ENCODE measurements around the gene ATF6. TPM values are rescaled to one million over a fixed set of nuclear protein-coding genes. Genes with fewer than 3 reads are reported as not detected.
A peak's percentile ranks its signal among the peaks of the same experiment; 100 is the strongest.
"Not testable (repeated sequence)": the region's sequence is repeated elsewhere in the genome, so short reads cannot be mapped to it uniquely, and the experiment has no call there.

The ATF6 gene, protein sequence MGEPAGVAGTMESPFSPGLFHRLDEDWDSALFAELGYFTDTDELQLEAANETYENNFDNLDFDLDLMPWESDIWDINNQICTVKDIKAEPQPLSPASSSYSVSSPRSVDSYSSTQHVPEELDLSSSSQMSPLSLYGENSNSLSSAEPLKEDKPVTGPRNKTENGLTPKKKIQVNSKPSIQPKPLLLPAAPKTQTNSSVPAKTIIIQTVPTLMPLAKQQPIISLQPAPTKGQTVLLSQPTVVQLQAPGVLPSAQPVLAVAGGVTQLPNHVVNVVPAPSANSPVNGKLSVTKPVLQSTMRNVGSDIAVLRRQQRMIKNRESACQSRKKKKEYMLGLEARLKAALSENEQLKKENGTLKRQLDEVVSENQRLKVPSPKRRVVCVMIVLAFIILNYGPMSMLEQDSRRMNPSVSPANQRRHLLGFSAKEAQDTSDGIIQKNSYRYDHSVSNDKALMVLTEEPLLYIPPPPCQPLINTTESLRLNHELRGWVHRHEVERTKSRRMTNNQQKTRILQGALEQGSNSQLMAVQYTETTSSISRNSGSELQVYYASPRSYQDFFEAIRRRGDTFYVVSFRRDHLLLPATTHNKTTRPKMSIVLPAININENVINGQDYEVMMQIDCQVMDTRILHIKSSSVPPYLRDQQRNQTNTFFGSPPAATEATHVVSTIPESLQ
- total RNA-seq: 10 to 100 TPM; 20.0 to 26.2 (median 24.8) TPM

DNA sequence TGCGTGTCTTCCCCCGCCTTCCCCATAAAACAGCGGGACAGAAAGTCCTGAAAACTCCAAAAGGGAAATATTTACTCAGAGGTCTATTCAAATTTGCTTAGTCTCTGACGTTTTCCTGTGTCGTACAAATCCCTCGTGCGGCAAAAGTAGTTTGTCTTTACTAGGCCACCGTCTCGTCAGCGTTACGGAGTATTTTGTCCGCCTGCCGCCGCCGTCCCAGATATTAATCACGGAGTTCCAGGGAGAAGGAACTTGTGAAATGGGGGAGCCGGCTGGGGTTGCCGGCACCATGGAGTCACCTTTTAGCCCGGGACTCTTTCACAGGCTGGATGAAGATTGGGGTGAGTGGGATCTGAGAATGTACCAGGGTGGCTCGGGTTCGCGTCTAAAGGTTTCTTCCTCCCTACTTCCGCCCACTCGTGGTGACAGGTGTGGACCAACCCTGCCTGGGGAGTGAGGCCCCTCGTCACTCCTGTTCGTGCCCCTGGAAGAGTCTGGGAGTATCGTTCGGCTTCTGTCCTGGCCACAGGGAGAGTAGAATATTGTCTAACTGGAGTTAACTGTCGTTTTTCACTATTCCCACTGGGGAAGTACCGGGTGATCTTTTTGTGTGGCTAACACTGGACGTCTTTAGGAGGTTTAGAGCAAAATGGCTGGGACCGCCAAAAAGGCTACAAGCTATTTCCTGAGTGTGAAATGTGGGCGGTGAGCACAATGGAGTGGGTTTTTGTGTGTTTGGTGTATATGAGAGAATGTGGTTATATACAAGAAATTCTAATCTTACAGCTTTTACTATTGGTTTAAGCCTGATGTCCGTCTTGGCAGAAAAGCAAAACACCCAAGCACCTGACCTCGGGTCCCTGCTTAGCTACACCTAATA, at the start of gene ATF6:
Gene ATF6, plus strand, starts transcription at position 219 of the 880 bp plus-strand sequence. Its CDS starts 41 bp downstream, at position 260.
- Mint-ChIP-seq H3K27me3 (ENCODE audit: low read depth) (no peaks in the 10 kb centered on the region), H3K9me3 (no peaks in the 10 kb centered on the region), H3K4me1 (ENCODE audit: low read depth) (peaks cover 33% of the 10 kb centered on the region), H3K4me3 (peak within 1 kb of the TSS; percentile 99), H3K36me3 (ENCODE audit: insufficient read depth) (peaks cover 4% of the 10 kb centered on the region)
- DNase-seq (peak; percentile 76), ATAC-seq (peak; percentile 73 to 79)

- Mint-ChIP-seq H3K27me3 (ENCODE audit: low read depth) (peaks cover 11% of the 10 kb centered on the region), H3K9me3 (no peaks in the 10 kb centered on the region), H3K4me1 (ENCODE audit: low read depth) (peaks cover 14% of the 10 kb centered on the region), H3K4me3 (no peak overlapping the region), H3K36me3 (ENCODE audit: insufficient read depth) (no peaks in the 10 kb centered on the region)
- DNase-seq: no peak
- ATAC-seq: no peak
These were observed 47.4 kb upstream of the ATF6 start for GRCh38 chr1:161718559-161719324.

DNA sequence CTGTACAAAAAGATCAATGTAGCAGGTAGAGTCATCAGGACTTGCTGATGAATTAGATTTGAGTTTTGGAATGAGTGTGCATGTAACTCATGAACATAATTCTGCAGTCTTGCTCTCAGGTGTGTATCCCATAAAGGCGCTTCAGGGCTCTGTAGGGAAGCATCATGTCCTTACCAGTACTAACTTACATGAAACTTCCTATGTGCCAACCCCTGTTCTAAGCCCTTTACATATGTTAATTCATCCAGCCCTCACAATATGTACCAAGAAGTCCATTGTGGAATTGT, 46.9 kb upstream of the ATF6 start:
- no peak overlapping the region for H3K4me3 Mint-ChIP-seq
- peaks cover 14% of the 10 kb centered on the region for H3K4me1 Mint-ChIP-seq (ENCODE audit: low read depth)
- H3K9me3 Mint-ChIP-seq: no peaks in the 10 kb centered on the region
- DNase-seq (no peak), ATAC-seq (peak; percentile 25 to 47)
- H3K27me3 Mint-ChIP-seq (ENCODE audit: low read depth): peaks cover 11% of the 10 kb centered on the region
- no peaks in the 10 kb centered on the region for H3K36me3 Mint-ChIP-seq (ENCODE audit: insufficient read depth)

DNA sequence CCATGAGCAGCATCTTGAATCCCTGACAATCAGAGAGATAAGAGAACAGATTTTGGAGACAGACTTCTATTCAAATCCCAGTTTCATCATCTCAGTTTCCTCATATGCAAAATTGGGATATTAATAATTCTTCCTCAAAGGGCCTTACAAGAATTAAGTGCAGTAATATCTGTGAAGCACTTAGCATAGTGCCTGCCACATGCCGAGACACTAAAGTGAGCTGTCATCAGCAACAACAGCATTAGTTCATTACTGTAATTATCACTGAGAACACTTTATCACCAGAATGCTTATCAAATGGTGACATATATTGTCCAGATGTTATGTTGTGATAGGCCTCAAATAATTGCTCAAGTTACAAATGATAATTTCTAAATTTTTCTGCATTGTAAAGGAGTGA, 45.7 kb upstream of the ATF6 start:
- DNase-seq: no peak
- H3K27me3 Mint-ChIP-seq (ENCODE audit: low read depth): peaks cover 10% of the 10 kb centered on the region
- no peaks in the 10 kb centered on the region for H3K9me3 Mint-ChIP-seq
- H3K4me1 Mint-ChIP-seq (ENCODE audit: low read depth): peaks cover 18% of the 10 kb centered on the region
- no peaks in the 10 kb centered on the region for H3K36me3 Mint-ChIP-seq (ENCODE audit: insufficient read depth)
- no peak overlapping the region for H3K4me3 Mint-ChIP-seq
- ATAC-seq: no peak

DNA sequence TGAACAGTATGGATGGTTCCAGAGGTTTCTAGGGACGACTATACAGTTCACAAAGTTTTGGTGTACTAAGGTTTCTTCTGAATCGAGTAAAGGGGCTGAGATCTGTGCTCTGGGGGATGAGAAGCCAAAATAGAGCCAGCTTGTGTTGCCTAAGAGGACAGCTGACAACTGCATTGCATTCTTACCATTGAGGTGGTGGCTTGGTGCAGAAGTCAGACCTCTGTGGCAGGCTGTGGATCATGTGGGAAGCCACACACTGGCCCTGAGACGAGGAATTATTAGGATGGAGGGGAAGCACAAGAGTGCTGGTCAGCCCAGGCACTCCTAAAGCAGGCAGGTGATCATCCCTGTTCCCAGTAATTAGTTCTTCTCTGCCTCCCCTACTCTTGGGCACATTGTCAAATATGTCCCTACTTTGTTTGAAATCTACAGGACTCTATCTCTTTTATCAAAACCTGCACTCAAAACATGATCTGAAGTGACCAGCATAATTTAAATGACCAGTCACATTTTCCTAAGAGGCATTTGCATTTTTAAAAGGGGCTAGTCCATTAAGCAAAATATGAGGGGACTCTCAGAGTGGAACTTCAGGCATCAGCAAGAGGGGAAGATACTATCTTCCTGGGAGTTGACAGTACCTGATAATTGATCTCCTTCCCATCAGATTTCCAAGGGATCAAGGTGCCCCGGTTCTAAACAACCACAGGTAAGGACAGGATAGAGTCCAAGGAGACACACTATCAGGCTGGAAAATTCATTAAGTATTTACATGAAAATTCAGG, 45.0 kb upstream of the ATF6 start, which contains the start of gene FCRLB:
Gene FCRLB, plus strand, starts transcription at position 589 of the 782 bp plus-strand sequence. CDS start 1,129 bp downstream, outside the sequence.
- Mint-ChIP-seq H3K36me3 (ENCODE audit: insufficient read depth) (no peaks in the 10 kb centered on the region), H3K4me3 (no peak within 1 kb of the TSS), H3K4me1 (ENCODE audit: low read depth) (peaks cover 26% of the 10 kb centered on the region), H3K27me3 (ENCODE audit: low read depth) (peaks cover 10% of the 10 kb centered on the region), H3K9me3 (no peaks in the 10 kb centered on the region)
- ATAC-seq: no peak
- no peak for DNase-seq

DNA sequence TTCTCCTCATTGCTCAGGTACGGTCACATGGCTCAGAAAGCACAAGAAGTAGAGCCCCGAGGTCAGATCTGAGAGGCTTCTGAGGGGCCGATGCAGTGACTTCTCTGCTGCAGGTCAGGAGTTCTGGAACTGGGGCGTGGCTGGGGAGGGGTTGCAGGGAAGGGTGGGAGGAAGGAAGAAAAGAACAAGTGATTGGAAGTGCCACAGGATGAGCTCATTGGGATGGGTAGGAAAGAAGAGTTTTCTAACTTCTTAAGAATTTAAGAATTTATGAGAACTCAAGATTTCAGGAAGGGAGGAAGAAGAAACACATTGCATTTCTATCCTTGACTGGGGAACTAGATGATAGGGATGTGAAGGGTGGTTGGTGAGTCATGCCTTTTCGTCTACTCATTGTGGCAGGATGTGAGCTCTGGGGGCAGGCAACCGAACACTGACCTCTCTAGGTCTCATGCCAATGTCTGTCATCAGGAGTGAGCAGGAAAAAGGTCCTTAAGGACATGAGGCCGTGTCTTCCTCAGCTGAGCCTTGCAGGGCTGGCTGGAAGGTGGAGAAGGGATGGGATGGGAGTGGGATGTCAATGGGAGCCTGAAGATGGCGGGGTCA, 44.3 kb upstream of the ATF6 start:
- H3K9me3 Mint-ChIP-seq: no peaks in the 10 kb centered on the region
- no peaks in the 10 kb centered on the region for H3K36me3 Mint-ChIP-seq (ENCODE audit: insufficient read depth)
- H3K4me3 Mint-ChIP-seq: no peak overlapping the region
- ATAC-seq (no peak), DNase-seq (no peak)
- H3K4me1 Mint-ChIP-seq (ENCODE audit: low read depth): peaks cover 26% of the 10 kb centered on the region
- peaks cover 8% of the 10 kb centered on the region for H3K27me3 Mint-ChIP-seq (ENCODE audit: low read depth)

GRCh38 chr1:161722406-161722805, 43.7 kb upstream of the ATF6 start:
- Mint-ChIP-seq H3K27me3 (ENCODE audit: low read depth) (peaks cover 6% of the 10 kb centered on the region), H3K4me3 (no peak overlapping the region), H3K36me3 (ENCODE audit: insufficient read depth) (no peaks in the 10 kb centered on the region), H3K9me3 (no peaks in the 10 kb centered on the region), H3K4me1 (ENCODE audit: low read depth) (peaks cover 24% of the 10 kb centered on the region)
- ATAC-seq (no peak), DNase-seq (no peak)

- ATAC-seq: no peak
- DNase-seq: no peak
- Mint-ChIP-seq H3K27me3 (ENCODE audit: low read depth) (peaks cover 6% of the 10 kb centered on the region), H3K9me3 (no peaks in the 10 kb centered on the region), H3K36me3 (ENCODE audit: insufficient read depth) (no peaks in the 10 kb centered on the region), H3K4me3 (no peak overlapping the region), H3K4me1 (ENCODE audit: low read depth) (peaks cover 33% of the 10 kb centered on the region)
These were observed 42.5 kb upstream of the ATF6 start for GRCh38 chr1:161723459-161724141.

GRCh38 chr1:161725258-161725907, 40.7 kb upstream of the ATF6 start:
- not testable (repeated sequence) for H3K36me3 Mint-ChIP-seq (ENCODE audit: insufficient read depth); DNase-seq; ATAC-seq; H3K27me3 Mint-ChIP-seq (ENCODE audit: low read depth); H3K9me3 Mint-ChIP-seq
- Mint-ChIP-seq H3K4me3 (peak overlapping the region; percentile 90), H3K4me1 (ENCODE audit: low read depth) (peaks cover 45% of the 10 kb centered on the region)

- peak; percentile 16 to 44 for ATAC-seq
- H3K27me3 Mint-ChIP-seq (ENCODE audit: low read depth): peaks cover 6% of the 10 kb centered on the region
These were observed 40.1 kb upstream of the ATF6 start for GRCh38 chr1:161725908-161726472.

GRCh38 chr1:161726473-161727255, 39.5 kb upstream of the ATF6 start:
- Mint-ChIP-seq H3K4me1 (ENCODE audit: low read depth) (peaks cover 57% of the 10 kb centered on the region), H3K27me3 (ENCODE audit: low read depth) (peaks cover 9% of the 10 kb centered on the region), H3K36me3 (ENCODE audit: insufficient read depth) (no peaks in the 10 kb centered on the region), H3K9me3 (no peaks in the 10 kb centered on the region), H3K4me3 (peak overlapping the region; percentile 90)
- peak; percentile 57 to 61 for ATAC-seq
- peak; percentile 63 for DNase-seq

More at GRCh38 chr1:161725908-161726472, 40.1 kb upstream of the ATF6 start:
- Mint-ChIP-seq H3K36me3 (ENCODE audit: insufficient read depth) (no peaks in the 10 kb centered on the region), H3K9me3 (no peaks in the 10 kb centered on the region), H3K4me1 (ENCODE audit: low read depth) (peaks cover 51% of the 10 kb centered on the region), H3K4me3 (peak overlapping the region; percentile 90)
- peak; percentile 15 for DNase-seq

Data from activated T-cell treated with anti-CD3 and anti-CD28 coated beads, Interleukin-2, amount 50 U/mL, for 4 hours (primary cell).